GM18870 (cell line): ENCODE measurements around the gene TNMD.

ENCODE experiments used
- ATAC-seq: cut with Tn5 transposase; IDR thresholded peaks from one replicate; pipeline ENCODE4 v1.9.1; 2021; ENCODE audit warnings: moderate library complexity; ENCODE audit not compliant: unreplicated experiment

The TNMD gene

GRCh38 chrX:100643956-100644860, 59.5 kb downstream of the TNMD start, which contains the start of gene SRPX2:
TSS of gene SRPX2 (plus strand) at chrX:100644199. CDS start at chrX:100646323, 2,124 bp downstream.
- peak; percentile 82 for ATAC-seq

DNA sequence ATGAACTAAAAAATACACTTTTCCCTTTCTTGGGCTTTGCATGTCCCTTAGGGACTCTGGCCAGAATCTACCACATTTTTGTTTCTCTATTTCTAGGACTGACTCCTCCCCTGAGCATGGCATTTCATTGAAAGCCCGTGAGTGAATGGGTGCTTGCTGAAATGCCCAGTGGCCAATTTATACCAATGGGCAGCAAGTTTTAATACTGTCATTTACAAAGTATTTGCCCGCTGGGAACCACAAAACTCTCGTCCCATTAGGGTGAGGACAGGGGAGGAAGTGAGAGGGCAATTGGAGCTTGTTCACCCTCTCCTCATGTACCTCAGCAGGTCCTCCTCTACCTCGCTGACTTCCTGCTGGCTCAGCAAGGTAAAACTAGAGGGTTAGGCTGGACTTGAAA, 60.4 kb downstream of the TNMD start:
- ATAC-seq, result no peak

DNA sequence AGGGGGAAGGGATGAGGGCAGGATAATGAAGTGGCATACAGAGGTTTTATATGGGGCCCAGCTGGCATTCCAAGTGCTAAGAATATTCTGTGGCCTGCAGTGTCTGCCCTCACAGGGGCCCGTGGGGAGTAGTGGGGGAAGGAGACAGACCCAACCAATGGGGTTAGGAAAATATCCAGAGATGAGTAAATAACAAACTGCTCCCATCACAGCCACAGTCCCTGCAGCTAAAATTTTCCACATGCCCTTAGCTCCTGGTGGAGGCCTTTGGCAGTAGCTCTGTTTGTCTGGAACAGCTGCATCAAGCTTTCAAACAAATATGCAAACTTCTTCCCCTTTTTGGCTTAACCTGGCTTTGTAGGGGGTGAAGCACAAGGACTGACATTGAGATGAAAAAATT, 62.4 kb downstream of the TNMD start:
- no peak for ATAC-seq

DNA sequence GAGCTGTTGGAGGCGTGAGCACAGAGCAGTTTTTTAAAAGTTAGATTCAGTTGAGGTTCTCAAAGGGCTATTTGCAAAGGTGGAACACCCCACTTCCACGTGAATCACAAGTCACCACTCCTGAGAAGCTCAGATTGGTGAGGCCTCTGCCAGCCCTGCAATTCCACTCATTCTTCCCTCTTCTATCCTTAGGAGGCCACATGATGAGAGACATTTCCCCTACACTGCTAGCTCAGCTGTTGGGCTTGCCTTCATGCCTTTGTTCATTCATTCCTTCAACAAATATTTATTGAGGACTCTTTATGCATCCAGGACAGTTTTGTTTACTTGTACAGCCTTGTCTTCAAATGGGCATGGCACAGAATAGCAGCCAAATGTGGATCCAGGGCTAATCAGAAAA, 63.0 kb downstream of the TNMD start:
- no peak for ATAC-seq

DNA sequence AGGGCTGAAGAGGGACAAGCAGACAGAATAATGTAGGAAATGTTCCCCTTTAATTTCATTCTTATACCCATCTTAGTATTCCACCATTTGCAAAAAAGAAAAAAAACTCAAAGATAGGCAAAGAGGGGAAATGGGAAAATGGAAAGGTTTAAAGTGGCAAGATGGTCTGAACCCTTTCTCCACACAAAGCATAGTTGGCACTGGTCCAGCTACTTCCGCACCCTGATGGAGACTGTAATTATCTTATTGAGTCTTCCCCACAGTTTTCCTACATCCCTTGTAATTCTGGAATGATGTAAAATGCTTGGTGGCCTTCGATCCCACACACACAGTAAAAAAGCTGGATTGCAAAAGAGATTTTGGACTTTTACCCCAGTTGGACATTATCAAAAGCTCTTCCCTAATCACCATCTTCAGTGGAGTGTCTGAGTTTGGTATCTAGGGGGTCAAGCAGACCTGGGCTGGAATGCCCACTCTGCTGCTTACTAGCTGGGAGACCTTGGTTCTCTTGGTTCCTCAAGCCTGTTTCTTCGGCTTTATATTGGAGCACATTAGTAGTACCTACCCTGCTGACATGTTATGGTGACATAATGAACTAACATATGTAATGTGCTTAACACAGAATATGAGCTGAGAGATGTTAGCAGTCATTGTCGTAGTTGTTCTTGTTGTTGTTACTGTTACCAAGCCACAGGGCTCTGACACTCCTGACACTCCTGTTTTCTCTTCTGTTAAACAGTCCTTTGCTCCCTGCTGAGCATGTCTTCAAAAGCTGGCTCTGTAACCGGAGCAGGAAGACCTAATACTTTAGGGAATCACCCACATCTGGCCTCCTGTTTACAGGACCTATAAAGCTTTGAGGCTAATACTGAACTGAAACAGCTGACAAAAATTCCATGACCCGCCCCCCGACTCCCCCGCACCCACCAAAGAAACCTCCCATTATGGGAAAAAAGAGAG, 64.0 kb downstream of the TNMD start:
- no peak for ATAC-seq
